Fibroblast of skin of back (primary cell): ENCODE data around the gene ODF2. TPM values are rescaled to one million over a fixed set of nuclear protein-coding genes. Genes with fewer than 3 reads are reported as not detected.
"Not testable (repeated sequence)": the region's sequence is repeated elsewhere in the genome, so short reads cannot be mapped to it uniquely, and the experiment has no call there.

Source experiments
- DNase-seq: peaks from one replicate; pipeline ENCODE4 v3.0.0-alpha.2; 2013
- polyA plus RNA-seq, 2 experiments: library from polyadenylated mRNA; unstranded; fragments of 120-200 nt; gene quantifications; one replicate each; pipeline ENCODE4 v1.2.1, GENCODE V29; 2013; ENCODE audit not compliant: insufficient read length in 2 of 2

The ODF2 gene
- polyA plus RNA-seq (2013, experiment 1 of 2; ENCODE audit: insufficient read length), result 61.5 TPM
- polyA plus RNA-seq (2013, experiment 2 of 2; ENCODE audit: insufficient read length), result 29.8 TPM

DNA sequence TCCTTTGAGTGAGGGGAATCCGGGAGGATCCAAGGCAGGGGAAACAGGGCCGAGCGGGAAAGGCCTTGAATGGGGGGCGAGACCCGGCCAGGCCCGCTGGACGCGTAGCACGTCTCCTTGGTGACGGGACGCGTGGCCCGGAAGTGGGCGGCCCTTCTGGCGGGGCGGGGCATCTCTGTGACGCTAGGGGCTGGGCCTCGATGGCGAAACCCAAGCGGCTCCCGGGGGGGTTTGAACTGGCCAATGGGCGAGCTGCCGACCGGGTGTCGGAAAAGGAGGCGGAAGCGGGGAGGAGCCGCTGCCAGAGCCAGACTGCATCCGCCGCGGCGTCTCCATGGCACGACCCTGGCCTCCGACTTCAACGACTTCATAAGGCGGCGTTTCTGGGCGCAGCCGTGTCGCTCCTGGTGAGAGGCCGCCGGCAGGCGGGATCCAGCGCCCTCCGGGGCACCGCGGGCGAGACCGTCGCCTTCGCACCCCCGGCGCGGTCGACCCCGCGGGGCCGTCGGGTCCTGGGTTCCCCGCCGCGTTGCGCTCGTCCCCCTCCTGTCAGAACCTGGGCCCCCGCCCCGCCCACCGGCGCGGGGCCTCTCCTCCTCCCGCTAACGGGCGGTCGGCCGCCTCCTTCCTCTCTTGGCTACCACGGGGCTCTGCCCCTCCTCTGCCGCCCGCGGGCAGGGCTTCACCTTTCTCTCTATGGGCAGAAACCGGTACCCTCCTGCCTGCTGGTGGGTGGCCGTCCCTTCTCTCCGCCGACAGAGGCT lies at the start of gene ODF2:
Gene ODF2, plus strand, starts transcription at position 158 of the 764 bp plus-strand sequence. Its CDS starts 86 bp downstream, at position 244.
- DNase-seq, result peak; percentile 96

DNA sequence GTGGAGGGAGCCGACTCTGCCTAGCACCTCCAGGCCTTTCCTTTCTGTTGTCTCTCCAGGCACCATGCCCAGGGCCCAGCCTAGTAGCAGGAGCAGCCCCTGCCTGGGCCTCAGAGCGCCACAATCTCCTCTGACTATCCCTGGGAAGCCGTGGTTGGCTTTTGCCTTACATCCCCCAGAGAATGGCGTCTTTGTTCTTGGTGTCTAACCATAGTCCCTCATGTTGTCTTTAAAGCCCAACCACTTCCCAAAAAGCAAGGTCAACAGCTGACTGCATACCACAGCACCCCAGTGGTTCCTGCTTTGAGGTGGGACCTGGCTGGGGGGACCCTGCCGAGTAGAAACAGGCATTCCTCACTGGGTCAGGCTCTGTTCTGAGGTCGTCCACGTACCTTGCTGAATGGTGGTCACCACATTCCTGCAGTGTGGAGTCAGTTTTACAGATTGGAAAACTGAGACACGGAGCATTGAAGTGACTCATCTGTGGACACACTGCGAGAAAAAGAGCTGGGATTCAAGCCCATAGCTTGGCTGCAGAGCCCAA lies 48.9 kb upstream of the ODF2 start:
- peak; percentile 55 for DNase-seq

DNA sequence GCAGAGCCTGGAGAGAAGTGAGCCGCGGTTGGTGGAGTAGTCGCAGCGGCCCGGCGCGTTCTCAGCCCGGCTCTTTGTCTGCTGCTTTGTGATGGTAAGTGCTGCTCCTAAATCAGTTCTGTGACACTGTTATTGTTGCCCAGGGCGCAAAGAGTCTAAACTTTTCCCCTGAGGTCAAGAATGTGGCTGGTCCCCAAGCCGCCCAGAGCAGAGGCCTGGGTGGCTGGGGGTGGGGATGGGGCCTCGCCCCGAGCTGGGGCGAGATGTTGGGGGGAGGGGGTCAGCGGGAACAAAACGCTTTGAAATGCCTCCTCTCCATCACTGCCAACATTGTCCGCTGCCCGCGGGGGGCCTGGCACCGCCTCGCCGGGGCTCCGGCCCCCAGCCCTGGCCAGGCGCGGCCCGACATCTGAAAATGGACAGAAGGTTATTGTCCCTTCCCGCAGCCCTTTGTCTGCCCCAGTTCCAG lies 46.8 kb upstream of the ODF2 start:
- no peak for DNase-seq

DNA sequence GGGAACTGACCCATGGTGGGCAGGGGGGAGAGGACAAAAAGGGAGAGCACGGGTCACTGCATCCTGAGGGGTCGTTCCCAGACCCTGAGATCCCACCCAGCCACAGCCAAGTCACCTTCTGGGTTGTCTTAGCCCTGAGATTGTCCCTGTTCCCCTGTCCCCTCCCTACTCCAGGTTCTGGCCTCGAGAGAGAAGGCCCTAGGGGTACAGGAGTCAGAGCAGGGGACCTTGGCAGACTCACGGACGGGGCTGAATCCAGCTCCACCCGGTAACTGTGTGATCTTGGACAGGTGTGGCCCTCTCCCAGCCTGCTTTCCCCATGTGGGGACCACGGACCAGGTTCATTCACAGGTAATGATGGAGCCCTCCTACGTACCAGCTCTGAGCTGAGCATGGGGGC lies 46.4 kb upstream of the ODF2 start:
- no peak for DNase-seq

DNA sequence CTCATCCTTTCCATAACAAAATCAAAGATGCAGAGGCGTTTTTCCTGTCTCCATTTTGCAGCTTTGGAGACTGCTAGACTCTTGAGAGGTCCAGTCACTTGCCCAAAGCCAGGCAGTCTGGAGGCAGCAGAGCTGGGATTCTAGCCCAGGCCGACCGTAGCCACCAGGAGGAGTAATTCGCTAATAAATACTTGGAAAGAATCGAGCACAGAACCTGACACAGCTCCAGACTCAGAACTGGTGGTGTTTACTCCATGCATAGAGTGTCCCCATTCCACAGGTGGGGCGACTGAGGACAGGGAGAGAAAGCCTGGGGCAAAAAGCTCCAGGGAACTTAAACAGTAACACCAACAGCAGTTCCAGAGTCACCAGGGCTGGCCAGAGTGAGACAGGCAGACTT lies 45.8 kb upstream of the ODF2 start:
- peak; percentile 29 for DNase-seq

DNA sequence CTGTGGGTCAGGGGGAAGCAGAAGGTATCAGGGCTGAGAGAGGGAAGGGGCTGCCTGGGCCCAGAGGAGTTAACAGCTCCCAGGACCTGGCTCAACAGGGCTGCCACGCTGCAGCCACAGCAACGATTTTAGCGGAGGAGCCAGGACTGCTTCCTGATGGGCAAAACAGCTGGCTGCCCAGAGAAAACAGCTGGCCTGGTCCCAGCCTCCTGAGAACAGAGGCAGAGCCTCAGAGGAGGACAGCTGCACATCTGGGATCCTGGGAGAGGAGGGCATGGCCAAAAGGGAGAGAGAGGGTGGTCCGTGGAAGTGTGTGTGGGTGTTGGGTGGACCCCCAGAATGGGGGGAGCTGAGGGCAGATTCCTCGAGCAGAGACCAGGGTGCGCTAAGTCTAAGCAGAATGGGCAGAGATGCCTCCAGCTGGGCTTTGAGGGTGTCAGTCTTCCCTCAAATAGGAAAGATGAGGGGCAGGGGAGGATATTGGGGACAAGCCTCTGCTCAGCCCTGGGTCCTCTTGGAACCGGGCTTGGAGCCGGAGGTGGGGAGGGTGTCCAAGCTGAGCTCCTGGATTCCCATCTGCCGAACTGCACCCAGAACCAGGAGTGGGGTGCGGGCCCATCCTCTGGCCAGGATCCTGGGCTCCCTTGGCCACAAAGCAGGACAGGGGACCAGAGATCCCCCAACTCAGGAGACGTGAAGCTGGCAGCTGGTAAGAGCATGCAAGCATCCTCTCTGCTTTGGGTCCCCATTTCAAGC lies 44.3 kb upstream of the ODF2 start:
- no peak for DNase-seq

DNA sequence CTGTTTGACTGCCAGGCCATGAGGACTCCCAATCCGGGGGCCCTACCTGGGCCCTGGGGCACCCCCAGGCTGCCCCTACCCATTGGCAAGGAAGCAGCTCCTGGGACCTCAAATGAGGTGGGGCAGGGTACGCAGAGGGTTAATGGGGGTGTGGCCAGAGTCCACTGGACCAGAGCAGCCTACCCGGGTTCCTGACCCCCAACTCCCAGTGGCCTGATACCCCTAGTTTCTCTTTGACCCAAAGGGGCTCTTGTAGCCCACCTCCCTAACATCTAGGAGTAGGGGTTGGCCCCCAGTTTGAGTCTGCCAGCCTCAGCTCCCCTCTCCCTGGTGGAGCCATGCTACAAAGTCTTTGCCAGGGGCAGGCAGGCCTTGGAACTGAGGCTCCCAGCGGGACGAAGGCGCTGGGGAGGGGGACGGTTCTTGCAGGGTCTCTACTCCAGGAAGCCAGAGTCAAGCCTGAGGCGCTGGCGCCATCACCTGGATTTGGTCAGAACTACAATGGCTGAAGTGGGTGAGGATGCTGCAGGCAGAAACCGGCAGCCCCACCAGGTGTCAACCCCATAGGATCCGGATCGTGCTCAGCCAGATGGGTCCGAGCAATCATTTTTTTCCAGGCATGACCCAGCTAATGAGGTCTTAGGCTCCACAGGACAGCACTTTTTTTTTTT lies 43.6 kb upstream of the ODF2 start:
- peak; percentile 40 for DNase-seq

DNA sequence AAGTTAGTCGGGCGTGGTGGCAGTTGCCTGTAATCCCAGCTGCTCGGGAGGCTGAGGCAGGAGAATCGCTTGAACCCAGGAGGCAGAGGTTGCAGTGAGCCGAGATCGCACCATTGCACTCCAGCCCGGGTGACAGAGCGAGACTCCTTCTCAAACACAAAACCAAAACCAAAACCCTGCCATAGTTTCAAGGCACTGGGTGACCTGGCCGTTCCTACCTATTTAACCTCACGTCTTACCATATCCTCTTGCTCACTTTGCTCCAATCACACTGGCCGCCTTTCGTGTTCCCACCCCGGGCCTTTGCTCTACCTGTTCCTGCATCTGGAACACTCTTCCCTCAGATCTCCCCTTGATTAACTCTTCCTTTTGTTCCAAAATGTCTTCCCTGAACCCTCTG lies 42.1 kb upstream of the ODF2 start:
- DNase-seq, result not testable (repeated sequence)

DNA sequence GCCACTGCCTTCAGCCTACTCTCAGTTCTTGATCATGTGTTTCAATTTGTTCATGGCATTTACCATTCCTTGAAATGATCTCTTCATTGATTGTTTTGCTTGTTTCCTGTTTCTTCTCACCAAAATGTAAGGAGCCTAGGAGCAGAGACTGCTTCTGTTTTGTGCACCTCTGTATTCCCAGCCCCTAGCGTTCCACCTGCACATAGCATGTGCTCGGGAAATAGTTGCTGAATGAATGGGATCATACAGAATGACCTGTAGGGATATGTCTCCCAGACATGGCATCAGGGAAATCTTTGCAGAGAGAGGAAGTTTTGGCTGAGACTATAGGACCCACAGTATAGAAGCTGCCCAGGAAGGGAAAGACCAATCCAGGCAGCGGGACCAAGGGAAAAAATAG lies 41.3 kb upstream of the ODF2 start:
- DNase-seq, result no peak

DNA sequence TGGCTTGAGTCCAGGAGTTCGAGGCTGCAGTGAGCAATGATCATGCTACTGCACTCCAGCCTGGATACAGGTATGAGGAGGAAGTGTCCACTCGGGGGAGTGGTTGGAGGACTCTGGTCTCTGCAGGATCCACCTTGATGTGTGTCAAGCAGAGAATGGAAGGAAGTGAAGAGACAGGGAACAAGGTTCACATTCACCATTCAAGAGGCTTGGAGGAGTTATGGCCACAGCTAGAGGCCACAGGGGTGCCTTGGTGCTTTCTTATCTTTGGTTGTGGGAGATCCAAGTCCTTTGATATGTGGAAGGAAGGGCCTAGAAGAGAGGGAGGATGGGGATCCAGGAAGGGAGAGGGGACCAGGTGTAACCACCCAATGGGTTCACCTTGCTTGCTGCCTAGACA lies 40.5 kb upstream of the ODF2 start:
- DNase-seq, result no peak

DNA sequence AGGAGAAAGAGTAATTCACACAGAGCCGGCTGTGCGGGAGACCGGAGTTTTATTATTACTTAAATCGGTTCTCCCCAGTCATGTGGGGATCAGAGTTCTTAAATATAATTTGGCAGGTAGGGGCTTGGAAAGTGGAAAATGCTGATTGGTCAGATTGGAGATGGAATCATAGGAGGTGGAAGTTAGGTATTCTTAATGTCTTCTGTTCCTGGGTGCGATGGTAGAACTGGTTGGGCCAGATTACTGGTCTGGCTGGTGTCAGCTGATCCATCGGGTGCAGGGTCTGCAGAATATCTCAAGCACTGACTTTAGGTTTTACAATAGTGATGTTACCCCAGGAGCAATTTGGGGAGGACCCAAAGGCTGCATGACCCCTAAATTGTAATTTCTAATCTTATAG lies 39.8 kb upstream of the ODF2 start:
- DNase-seq, result no peak

DNA sequence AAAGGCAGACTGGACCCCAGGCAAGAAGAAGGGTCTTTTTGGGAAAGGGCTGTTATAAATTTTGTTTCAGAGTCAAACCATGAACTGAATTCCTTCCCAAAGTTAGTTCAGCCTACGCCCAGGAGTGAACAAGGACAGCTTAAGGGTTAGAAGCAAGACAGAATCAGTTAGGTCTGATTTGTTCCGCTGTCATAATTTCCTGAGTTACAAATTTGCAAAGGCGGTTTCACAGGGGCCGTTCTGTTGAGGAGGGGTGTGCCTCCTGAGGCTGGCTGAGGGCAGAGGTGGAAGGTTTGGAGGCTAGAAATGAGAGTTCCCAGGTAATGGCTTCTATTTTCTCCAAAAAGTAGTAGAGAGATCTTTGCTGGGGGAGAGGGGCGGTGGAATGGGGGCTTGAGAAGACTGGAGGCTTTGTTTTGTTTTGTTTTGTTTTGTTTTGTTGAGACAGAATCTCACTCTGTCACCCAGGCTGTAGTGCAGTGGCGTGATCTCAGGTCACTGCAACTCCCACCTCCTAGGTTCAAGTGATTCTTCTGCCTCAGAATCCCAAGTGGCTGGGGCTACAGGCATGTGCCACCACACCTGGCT lies 39.3 kb upstream of the ODF2 start:
- no peak for DNase-seq

DNA sequence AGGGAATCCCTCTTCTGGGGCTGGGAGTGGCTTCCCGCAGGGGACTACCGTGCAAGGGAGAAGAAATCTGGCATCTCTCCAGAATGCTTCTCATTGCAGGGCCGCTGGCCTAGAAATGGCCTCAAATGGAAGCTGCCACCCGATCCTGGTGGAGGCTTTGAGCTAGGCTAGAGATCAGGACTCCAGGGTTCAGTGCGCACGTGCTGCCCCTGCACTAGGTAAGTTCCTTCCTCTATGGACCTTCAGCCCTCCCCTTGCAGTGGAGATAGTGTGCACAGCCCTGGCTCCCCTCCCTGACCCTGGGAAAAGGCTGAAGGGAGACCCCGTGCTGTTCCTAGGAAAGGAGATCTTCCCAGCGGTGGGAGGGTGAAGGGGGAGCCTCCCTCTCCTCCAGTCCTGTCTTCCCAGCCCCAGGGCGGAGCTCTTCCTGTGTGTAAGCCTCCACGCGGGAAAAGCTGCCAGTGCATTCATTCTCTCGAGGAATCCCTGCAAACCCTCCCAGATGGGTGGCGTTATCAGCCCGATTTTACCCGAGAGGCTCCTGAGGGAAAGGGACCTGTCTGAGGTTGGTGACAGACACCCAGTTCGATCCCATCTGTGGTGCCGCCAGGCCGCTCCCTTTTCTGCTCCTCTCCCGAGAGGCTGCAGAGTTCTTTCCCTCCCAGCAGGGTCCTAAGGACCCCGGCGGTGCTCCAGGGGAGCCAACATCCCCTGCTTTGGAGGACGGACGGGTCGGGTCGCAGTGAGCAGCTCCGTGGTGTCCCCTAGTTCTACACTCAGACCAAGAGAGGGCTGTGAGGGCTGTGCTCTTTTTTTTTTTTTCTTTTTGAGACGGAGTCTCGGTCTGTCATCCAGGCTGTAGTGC lies 36.5 kb upstream of the ODF2 start:
- peak; percentile 61 for DNase-seq

DNA sequence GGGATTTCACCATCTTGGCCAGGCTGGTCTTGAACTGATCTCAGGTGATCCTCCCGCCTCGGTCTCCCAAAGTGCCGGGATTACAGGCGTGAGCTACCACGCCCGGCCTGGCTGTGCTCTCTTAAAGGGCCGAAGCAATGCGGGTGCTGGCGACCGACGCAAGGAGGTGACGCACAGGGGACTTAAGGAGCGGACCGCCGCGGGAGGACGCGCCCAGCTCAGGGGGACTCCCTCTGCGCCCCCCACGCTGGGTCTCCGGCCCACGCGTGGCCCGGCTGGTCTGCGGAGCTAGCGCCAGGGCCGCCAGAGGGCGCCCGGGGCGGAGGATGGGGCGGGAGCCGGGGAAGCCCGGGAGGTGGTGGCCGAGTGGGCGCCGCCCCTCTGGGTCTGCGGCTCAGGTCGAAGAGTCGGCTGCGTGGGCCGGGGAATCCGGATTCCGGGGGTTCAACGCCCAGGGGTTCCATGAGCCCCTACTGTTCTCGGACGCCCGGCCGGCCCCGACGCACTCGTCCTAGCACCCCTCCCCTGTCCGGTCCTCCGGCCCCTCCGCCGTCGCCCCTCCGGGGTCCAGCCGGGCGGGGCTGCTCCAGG lies 35.7 kb upstream of the ODF2 start:
- DNase-seq, result peak; percentile 71

DNA sequence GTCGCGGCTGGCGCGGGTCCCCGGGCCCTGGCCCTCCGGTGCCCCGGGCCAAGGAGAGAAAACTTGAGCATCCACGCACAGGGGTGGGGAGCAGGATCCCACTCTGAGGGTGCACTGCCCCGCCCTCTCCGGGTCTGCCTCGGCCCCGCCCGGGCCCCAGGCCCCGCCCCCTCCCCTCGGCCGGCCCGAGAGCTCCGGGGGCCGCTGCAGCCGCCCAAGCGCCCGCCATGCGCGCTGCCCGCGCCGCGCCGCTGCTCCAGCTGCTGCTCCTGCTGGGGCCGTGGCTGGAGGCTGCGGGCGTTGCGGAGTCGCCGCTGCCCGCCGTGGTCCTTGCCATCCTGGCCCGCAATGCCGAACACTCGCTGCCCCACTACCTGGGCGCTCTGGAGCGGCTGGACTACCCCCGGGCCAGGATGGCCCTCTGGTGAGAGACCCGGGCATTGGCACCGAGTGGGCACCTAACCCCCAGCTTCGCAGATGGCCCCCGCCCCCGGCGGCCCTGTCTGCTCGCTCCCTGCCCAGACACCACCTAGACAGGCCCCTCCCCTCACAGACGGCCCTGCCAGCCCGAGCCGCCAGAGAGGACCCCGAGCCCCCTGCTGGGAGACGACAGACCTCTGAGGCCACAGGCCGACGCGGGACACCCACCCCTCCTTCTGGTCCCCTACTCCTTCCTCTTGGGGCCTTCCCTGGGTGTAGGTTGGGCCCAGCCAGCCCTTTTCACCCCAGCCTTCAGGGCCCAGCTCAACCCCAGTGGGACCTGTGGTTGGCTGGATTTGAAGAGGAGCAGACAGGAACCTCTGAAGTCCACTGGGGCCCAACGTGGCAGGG lies 34.9 kb upstream of the ODF2 start, which contains the start of gene CERCAM:
Gene CERCAM, plus strand, starts transcription at position 207 of the 831 bp plus-strand sequence. Its CDS starts 21 bp downstream, at position 228.
- DNase-seq, result peak; percentile 61

DNA sequence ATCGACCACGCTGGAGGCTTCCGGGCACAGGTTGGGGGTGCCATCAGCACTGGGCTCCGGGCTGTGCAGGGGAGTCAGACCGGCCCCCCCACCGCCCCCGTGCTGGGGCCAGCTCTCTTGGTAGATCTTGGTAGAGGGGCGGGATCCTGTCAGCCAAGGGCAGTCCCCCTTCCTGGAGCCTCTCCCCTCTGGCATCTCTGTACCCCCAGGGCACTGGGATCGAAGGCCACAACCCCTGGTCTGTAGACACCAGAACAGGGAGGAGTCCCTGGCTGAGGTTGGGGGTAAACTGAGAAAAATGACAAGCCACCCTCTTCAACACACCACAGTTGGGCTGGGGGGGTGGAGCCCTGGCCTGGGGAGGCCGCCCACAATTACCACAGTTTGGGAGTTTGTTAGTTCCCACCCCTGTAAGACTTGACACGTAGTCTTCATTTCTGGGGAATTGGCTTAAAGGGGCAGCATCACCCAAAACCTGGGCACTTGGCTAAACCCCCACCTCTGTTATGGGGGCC lies 34.3 kb upstream of the ODF2 start:
- DNase-seq, result peak; percentile 59

DNA sequence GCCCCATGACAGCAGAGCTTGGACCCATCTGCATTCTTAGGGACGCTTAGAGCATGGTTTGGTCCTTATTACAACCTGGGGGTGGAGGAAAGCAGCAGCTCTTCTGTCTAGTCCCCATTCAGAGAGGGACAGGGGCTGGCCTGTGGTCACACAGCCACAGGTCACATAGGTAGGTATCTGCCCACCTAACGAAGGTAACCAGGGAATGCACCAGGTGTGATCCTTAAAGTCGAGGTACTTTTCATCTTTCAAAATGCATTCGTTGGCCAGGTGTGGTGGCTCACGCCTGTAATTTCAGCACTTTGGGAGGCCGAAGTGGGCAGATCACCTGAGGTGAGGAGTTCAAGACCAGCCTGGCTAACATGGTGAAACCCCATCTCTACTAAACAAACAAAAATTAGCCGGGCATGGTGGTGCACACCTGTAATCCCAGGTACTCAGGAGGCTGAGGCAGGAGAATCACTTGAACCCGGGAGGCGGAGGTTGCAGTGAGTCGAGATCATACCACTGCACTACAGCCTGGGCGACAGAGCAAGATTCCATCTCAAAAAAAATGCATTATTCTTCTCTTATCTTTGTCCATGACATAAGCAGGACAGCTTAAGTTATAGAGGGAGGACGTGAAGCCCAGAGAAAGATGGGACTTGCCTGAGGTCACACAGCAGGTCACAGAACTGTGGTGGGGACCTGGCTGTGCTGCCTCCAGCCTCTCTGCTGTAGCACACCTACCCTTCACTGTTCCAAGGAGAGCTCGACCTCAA lies 33.6 kb upstream of the ODF2 start:
- not testable (repeated sequence) for DNase-seq

DNA sequence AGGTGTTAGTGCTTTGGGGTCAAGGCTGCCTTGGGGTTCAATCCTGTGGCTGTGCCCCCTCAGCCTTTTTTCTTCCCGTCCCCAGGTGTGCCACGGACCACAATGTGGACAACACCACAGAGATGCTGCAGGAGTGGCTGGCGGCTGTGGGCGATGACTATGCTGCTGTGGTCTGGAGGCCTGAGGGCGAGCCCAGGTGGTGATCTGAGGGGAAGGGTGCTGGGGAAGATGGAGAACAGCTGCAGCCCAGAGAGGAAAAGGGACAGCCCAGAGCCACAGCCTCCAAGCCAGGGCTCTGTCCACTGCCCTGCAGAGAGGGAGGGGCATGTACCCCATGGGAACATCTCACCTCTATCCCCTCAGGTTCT lies 33.0 kb upstream of the ODF2 start:
- DNase-seq, result no peak

DNA sequence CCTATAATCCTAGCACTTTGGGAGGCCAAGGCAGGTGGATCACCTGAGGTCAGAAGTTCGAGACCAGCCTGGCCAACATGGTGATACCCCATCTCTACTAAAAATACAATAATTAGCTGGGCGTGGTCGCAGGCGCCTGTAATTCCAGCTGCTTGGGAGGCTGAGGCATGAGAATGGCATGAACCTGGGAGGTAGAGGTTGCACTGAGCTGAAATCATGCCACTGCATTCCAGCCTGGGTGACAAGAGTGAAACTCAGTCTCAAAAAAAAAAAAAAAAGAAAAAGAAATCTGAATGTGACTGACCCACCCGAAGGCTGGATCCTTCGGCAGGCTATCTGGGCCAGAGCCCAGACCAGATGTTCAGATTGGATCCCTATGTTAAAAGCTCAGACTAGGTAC lies 32.5 kb upstream of the ODF2 start:
- peak; percentile 39 for DNase-seq
